Lower leg skin (tissue), 3 donors: ENCODE data around the gene FAM124A.

Experiments
- CTCF ChIP-seq, 3 donors: fragments of 450-650 bp; IDR thresholded peaks; one replicate each; pipeline ENCODE4 v1.5.1; 2016; ENCODE audit warnings: antibody characterized with exemption in 3 of 3, mild to moderate bottlenecking in 3 of 3, moderate library complexity in 2 of 3
- POLR2A ChIP-seq, 2 donors: fragments of 450-650 bp; IDR thresholded peaks; one replicate each; pipeline ENCODE4 v1.6.1; 2016 to 2017; ENCODE audit warnings: antibody characterized with exemption in 2 of 2, mild to moderate bottlenecking in 1 of 2, moderate library complexity in 1 of 2

GRCh38 chr13:51236491-51236792 lies 14.2 kb downstream of the FAM124A start:
- no peak for TF ChIP-seq CTCF (IDR thresholded peaks at IDR 0.05)
- TF ChIP-seq POLR2A (IDR thresholded peaks at IDR 0.05), result no peak
